WERI-Rb-1 (cell line): ENCODE results near the gene PRKACA.

Source experiments
- DNase-seq: peaks from one replicate; pipeline ENCODE4 v3.0.0-alpha.2; 2020
- H3K27ac ChIP-seq: fragments of 250-450 bp; sonication (Bioruptor Pico); 2 replicates; pipeline ENCODE4 v1.5.1; 2020; ENCODE audit warnings: mild to moderate bottlenecking, moderate library complexity
- H3K27me3 ChIP-seq: fragments of 250-450 bp; sonication (Bioruptor Pico); 2 replicates; pipeline ENCODE4 v1.5.1; 2021; ENCODE audit warnings: mild to moderate bottlenecking, low read depth, moderate library complexity; ENCODE audit not compliant: insufficient read depth, severe bottlenecking
- H3K36me3 ChIP-seq: fragments of 250-450 bp; sonication (Bioruptor Pico); 2 replicates; pipeline ENCODE4 v1.5.1; 2020; ENCODE audit warnings: mild to moderate bottlenecking, moderate library complexity
- H3K4me3 ChIP-seq: 2 replicates; pipeline ENCODE4 v1.5.1; 2011; ENCODE audit warnings: low read depth, mild to moderate bottlenecking, control low read depth, low read length
- H3K9me3 ChIP-seq: fragments of 250-450 bp; sonication (Bioruptor Pico); 2 replicates; pipeline ENCODE4 v1.5.1; 2021; ENCODE audit warnings: mild to moderate bottlenecking, moderate library complexity; ENCODE audit not compliant: severe bottlenecking
- TF ChIP-seq, protein P1 (sequence below): IDR thresholded peaks from 2 replicates; pipeline ENCODE4 v1.5.1; 2011; ENCODE audit warnings: low read depth, mild to moderate bottlenecking, control low read depth, inconsistent platforms, low read length

PRKACA gene

DNA sequence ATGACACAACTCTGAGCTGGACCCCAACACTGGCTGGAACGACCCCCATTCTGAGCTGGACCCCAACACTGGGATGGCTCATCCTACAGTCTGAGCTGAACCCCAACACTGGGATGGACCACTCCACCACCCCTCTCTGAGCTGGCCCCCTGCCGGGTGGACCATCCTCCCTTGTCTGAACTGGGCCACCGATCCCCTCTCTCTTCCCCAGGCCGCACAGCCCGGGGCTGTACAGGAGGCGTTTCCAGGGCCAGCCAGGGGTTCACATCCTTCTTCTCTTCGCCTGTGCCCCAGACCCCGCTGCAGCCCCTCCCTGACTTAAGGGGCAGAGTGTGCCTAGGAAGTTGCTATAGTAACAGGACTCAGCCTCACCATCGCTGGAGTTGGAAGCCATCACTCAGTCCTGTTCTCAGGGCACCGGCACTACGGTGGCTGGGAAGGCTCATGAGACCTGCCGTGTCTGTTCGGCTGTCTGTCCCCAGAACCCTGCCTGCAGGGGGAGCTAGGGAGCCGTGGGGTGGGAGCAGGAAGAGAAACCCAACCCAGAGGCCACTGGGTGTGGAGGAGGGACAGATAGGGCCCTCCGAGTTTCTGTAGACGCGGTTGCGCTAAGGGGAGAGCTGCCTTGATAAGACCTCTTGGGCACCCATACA is 3.7 kb downstream of the PRKACA start:
- Histone ChIP-seq H3K27ac (no peak overlapping the region; the same call in 1 of the 2 replicates), H3K9me3 (no peaks in the 10 kb centered on the region), H3K36me3 (no peaks in the 10 kb centered on the region; the same call in 1 of the 2 replicates), H3K27me3 (no peaks in the 10 kb centered on the region), H3K4me3 (no peak overlapping the region)
- TF ChIP-seq, protein P1, sequence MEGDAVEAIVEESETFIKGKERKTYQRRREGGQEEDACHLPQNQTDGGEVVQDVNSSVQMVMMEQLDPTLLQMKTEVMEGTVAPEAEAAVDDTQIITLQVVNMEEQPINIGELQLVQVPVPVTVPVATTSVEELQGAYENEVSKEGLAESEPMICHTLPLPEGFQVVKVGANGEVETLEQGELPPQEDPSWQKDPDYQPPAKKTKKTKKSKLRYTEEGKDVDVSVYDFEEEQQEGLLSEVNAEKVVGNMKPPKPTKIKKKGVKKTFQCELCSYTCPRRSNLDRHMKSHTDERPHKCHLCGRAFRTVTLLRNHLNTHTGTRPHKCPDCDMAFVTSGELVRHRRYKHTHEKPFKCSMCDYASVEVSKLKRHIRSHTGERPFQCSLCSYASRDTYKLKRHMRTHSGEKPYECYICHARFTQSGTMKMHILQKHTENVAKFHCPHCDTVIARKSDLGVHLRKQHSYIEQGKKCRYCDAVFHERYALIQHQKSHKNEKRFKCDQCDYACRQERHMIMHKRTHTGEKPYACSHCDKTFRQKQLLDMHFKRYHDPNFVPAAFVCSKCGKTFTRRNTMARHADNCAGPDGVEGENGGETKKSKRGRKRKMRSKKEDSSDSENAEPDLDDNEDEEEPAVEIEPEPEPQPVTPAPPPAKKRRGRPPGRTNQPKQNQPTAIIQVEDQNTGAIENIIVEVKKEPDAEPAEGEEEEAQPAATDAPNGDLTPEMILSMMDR: peak; percentile 47
- DNase-seq: peak; percentile 39

DNA sequence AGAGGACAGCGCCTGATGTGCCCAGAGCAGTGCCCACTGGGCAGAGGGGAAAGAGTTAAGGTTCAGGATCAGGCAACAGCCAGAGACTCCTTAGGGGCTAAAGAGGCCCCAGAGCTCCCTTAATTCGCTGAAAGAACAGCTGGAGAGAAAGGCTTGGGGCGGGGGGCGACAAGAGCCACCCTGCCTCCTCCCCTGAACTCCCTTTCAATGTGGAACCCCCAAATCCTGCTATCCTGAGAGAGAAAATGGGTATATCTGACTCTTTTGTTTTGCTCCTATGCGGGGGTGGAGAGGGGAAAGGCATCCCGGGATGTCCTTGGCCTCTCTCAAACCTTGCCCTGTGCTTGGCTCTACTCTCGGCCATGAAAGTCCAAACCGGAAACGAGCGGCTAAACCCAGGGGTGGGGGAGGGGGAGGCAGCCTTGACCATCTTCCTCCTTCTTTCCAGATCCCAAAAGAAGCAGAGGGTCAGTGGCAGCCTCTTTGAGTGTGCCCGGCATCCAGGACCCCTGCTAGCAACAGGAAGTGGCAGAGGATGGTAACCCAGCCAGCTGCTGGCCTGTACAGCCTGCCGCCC is 4.7 kb downstream of the PRKACA start:
- TF ChIP-seq, protein P1: no peak
- no peak overlapping the region for H3K4me3 ChIP-seq
- no peaks in the 10 kb centered on the region for H3K27me3 ChIP-seq
- no peak for DNase-seq
- peak overlapping the region; percentile 62 for H3K27ac ChIP-seq
- no peaks in the 10 kb centered on the region for H3K9me3 ChIP-seq
- H3K36me3 ChIP-seq: no peaks in the 10 kb centered on the region; the same call in 1 of the 2 replicates

DNA sequence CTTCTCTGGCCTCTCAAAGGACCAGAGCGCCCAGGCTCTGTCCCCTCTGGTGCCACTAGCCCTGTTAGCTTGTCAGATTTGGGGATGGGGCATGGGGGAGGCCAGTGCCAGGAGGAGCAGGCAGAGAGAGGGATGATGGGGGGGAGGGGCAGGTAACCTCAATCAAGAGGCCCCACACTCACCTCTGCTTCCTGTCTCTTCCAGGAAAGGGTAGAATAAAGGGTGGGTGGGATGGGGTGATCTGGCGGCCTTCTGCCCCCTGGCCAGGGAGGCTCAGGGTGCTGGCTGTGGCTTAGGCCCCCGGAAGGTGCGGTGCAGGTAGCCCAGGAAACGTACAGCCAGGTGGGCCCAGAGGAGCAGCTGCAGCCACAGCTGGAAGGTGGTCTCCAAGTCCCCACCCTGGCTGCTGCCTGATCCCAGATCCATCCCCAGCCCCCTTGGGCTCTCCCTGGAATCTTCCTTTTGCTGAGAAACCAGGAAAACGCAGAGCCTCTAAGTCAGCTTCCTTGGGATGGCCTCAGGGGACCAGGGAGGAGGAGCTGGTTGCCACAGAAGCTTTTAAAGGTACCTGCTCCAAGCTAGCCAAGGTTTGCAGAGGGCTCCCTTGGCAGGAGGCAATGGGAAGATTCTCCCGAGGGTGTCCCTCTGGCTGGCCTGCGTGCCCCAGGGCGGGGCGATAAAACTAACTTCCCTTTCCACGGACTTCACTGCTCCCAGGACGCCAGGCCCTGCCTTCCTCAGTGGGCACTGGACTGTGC is 5.3 kb downstream of the PRKACA start:
- no peak for DNase-seq
- Histone ChIP-seq H3K36me3 (no peaks in the 10 kb centered on the region; the same call in 1 of the 2 replicates), H3K4me3 (no peak overlapping the region), H3K27ac (peak overlapping the region; percentile 62), H3K27me3 (no peaks in the 10 kb centered on the region), H3K9me3 (no peaks in the 10 kb centered on the region)
- TF ChIP-seq, protein P1: no peak

DNA sequence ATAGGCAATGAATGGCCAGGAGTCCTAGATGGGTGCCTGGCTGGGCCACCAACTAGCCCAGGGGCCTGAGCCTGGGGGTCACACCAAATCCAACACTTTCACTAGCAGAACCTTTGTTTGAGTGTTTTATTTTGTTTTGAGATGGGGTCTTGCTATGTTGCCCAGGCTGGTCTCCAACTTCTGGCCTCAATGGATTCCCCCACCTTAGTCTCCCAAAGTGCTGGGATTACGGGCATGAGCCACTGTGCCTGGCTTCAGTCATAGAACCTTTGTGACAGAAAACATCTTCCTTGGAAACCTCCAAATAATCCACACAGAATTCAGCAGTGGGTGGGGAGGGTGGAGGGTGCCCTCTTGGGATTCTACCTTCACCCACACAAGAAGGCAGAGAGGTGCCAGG is 6.1 kb downstream of the PRKACA start:
- Histone ChIP-seq H3K27me3 (no peaks in the 10 kb centered on the region), H3K27ac (no peak overlapping the region)
- TF ChIP-seq, protein P1: no peak

DNA sequence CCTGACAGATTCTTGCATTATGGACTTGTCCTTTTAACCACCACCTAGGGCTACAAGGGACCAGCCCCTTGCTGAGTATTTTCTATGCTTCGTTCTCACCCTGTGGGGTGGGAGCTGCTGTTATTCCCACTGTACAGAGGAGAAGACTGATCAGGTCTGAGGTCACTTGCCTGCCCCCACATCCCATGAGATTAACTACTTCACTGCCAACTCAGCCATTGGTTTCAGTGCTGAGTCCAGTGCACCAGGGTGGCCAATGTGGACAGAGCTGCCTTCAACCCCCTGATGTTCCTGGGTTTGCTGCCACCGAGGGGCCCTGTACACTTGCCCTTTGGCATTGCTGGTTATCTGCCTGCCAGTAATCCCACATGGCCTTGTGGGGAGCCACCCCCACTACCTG is 6.9 kb downstream of the PRKACA start:
- TF ChIP-seq, protein P1: no peak
- Histone ChIP-seq H3K36me3 (peaks cover 7% of the 10 kb centered on the region), H3K4me3 (no peak overlapping the region), H3K27ac (no peak overlapping the region), H3K9me3 (no peaks in the 10 kb centered on the region), H3K27me3 (no peaks in the 10 kb centered on the region)
- no peak for DNase-seq

More for the DNA sequence above, 6.1 kb downstream of the PRKACA start:
- peaks cover 2% of the 10 kb centered on the region for H3K36me3 ChIP-seq
- no peak overlapping the region for H3K4me3 ChIP-seq
- no peaks in the 10 kb centered on the region for H3K9me3 ChIP-seq
- DNase-seq: no peak
